Nephron progenitor cell (in vitro differentiated cells): ENCODE data around the gene LONP1.

ENCODE experiments used
- DNase-seq: peaks from one replicate; pipeline ENCODE4 v3.0.0; 2021
- H3K27ac Mint-ChIP-seq: 2 replicates; pipeline ENCODE4 v1.8.0; 2021; ENCODE audit warnings: mild to moderate bottlenecking, moderate library complexity, mixed read lengths
- H3K27me3 Mint-ChIP-seq: 2 replicates; pipeline ENCODE4 v1.8.0; 2021; ENCODE audit warnings: mild to moderate bottlenecking, low read depth, mixed read lengths; ENCODE audit not compliant: poor library complexity
- H3K36me3 Mint-ChIP-seq: 2 replicates; pipeline ENCODE4 v1.8.0; 2021; ENCODE audit warnings: low read depth, mixed read lengths
- H3K4me1 Mint-ChIP-seq: 2 replicates; pipeline ENCODE4 v1.8.0; 2021; ENCODE audit warnings: mixed read lengths
- H3K4me3 Mint-ChIP-seq: 2 replicates; pipeline ENCODE4 v1.8.0; 2021; ENCODE audit warnings: mild to moderate bottlenecking, moderate library complexity, mixed read lengths
- H3K9me3 Mint-ChIP-seq: 2 replicates; pipeline ENCODE4 v1.8.0; 2021; ENCODE audit warnings: mild to moderate bottlenecking, moderate library complexity, mixed read lengths
- TF ChIP-seq, protein P1 (sequence below): fragments of 200-600 bp; sonication (generic); IDR thresholded peaks from 2 replicates; pipeline ENCODE4 v1.5.0; 2021; ENCODE audit warnings: antibody characterized with exemption

Gene LONP1

DNA sequence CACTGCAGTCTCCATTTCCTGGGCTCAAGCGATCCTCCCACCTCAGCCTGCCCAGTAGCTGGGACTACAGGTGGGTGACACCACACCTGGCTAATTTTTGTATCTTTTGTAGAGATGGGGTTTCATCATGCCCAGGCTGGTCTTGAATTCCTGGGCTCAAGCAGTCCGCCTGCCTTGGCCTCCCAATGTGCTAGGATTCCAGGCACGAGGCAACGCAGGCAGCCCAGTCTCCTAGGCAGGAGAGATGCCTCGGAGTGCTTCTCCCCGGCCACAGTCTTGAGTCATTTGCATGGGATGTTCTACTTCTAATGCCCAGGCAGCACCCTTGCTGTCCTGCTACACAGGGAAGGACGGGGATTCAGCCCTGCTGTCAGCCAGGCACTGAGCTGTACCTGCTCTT is 48.3 kb downstream of the LONP1 start:
- H3K4me3 Mint-ChIP-seq: no peak overlapping the region
- peaks cover 8% of the 10 kb centered on the region for H3K4me1 Mint-ChIP-seq
- H3K27me3 Mint-ChIP-seq: no peaks in the 10 kb centered on the region
- no peaks in the 10 kb centered on the region for H3K9me3 Mint-ChIP-seq
- TF ChIP-seq, protein P1, sequence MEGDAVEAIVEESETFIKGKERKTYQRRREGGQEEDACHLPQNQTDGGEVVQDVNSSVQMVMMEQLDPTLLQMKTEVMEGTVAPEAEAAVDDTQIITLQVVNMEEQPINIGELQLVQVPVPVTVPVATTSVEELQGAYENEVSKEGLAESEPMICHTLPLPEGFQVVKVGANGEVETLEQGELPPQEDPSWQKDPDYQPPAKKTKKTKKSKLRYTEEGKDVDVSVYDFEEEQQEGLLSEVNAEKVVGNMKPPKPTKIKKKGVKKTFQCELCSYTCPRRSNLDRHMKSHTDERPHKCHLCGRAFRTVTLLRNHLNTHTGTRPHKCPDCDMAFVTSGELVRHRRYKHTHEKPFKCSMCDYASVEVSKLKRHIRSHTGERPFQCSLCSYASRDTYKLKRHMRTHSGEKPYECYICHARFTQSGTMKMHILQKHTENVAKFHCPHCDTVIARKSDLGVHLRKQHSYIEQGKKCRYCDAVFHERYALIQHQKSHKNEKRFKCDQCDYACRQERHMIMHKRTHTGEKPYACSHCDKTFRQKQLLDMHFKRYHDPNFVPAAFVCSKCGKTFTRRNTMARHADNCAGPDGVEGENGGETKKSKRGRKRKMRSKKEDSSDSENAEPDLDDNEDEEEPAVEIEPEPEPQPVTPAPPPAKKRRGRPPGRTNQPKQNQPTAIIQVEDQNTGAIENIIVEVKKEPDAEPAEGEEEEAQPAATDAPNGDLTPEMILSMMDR: no peak
- DNase-seq: no peak
- H3K27ac Mint-ChIP-seq: no peak overlapping the region
- peaks cover 49% of the 10 kb centered on the region for H3K36me3 Mint-ChIP-seq

DNA sequence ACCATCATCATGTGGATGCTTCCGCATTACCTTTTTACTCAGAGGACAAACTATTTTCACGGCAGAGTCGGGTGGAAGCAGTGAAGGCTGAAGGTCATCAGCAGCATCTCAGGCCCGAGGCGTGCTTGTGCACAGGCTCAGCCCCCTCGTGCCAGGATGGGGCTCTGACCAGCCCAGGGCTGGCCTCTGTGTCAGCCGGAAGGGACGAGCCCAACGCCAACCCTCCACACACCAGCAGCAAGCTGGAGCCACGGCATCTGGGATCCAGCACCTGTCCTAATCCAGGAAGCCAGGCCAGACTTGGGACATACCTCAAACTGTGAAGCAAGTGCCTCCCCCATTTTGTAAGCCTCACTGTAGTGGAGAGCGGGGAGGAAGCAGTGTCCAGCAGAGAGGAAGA is 50.7 kb downstream of the LONP1 start:
- H3K36me3 Mint-ChIP-seq: peaks cover 71% of the 10 kb centered on the region
- no peak overlapping the region for H3K27ac Mint-ChIP-seq

DNA sequence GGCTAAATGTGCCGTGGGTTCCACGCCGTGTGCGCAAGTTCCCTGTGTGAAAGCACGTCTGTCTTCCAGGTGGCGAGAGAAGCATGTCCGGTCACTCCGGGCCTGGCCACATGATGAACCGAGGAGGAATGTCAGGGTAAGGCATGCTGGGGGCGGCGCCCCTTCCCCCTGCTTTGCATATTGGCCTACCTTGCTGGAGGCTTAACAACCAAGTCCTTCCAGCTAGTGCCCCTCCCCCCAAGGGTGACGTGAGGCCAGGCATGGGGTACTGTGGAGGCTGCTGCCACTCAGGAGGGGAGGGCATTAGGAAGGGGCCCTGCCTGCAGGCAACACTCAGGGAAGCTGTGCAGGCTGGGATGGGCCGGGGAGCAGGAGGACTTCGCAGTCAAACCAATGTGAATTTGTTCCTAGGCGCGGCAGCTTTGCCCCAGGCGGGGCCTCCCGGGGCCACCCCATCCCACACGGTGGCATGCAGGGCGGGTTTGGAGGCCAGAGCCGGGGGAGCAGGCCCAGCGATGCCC is 52.1 kb downstream of the LONP1 start:
- Mint-ChIP-seq H3K36me3 (peaks cover 69% of the 10 kb centered on the region), H3K4me3 (no peak overlapping the region)
- TF ChIP-seq, protein P1: no peak

More for the DNA sequence above, 50.7 kb downstream of the LONP1 start:
- no peaks in the 10 kb centered on the region for H3K27me3 Mint-ChIP-seq
- H3K4me3 Mint-ChIP-seq: no peak overlapping the region
- TF ChIP-seq, protein P1: no peak
- H3K4me1 Mint-ChIP-seq: peaks cover 8% of the 10 kb centered on the region
- DNase-seq: no peak
- no peaks in the 10 kb centered on the region for H3K9me3 Mint-ChIP-seq

DNA sequence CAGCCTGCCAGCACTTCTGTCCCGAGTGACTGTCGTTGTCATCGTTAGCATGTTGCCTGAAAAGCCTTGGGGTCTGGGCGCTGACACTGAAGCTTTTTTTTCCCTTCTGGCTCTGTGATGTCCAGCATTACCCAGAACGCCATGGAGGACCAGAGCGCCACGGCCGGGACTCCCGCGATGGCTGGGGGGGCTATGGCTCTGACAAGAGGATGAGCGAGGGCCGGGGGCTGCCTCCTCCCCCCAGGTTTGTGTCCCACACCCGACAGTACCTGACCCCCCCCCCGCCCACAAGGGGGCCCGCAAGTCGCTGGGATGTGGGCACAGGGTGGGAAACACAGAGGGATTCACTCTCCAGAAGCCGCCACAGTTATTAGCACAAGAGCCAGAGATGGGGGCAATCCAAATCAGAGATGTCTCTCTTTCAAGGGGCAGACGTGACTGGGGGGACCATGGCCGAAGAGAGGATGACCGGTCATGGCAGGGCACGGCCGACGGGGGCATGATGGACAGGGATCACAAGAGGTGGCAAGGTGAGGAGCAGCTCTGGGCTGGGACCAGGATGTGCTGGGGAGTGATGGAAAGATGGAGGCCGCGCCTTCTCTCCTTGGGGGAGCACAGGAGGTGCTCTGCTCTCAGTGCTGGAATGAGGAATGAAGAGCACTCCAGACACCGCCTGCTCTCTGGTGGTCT is 52.9 kb downstream of the LONP1 start:
- Mint-ChIP-seq H3K36me3 (peaks cover 67% of the 10 kb centered on the region), H3K4me1 (peaks cover 8% of the 10 kb centered on the region), H3K27ac (no peak overlapping the region), H3K9me3 (no peaks in the 10 kb centered on the region), H3K27me3 (no peaks in the 10 kb centered on the region), H3K4me3 (no peak overlapping the region)
- no peak for DNase-seq
- TF ChIP-seq, protein P1: no peak

More for the DNA sequence above, 52.1 kb downstream of the LONP1 start:
- H3K27ac Mint-ChIP-seq: no peak overlapping the region
- H3K27me3 Mint-ChIP-seq: no peaks in the 10 kb centered on the region
- H3K4me1 Mint-ChIP-seq: peaks cover 8% of the 10 kb centered on the region
- no peak for DNase-seq
- H3K9me3 Mint-ChIP-seq: no peaks in the 10 kb centered on the region

DNA sequence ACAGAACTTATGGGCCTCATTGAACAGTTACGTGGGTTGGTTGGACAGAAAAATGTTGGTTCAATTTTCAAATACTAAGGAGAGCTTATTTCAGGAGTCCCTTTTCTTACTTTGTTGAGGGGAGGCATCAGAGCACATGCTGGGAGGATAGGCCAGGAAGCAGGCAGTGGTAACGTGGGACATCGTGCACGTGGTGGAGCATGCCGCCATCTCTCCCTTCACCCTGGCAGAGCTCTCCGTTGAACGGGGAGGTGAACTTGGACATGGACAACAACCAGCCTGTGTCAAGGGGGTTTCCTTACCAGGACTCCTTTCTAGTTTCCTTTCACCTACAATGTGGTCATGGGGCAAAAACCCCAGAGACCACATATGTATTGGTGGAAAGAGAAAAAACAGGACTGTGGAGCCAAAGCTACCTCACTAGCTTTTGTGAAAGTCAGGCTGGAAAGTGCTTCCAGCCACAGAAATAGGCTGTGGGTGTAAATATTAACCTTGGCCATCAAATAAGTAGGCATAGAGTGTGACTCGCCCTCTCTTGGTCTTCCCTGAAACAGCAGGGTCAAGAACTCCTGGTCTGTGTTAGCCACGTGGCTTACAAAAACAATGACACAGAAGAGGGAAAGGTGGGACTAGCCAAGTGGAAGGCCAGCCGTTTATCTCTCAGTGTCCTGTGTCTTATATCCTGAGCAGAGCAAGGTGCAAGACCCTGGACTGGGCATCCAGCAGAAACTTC is 54.0 kb downstream of the LONP1 start:
- Mint-ChIP-seq H3K27me3 (no peaks in the 10 kb centered on the region), H3K9me3 (no peaks in the 10 kb centered on the region), H3K4me3 (no peak overlapping the region), H3K36me3 (peaks cover 73% of the 10 kb centered on the region), H3K4me1 (peaks cover 8% of the 10 kb centered on the region), H3K27ac (peak overlapping the region; percentile 97)
- DNase-seq: no peak
- TF ChIP-seq, protein P1: no peak
